Iris pigment epithelial cell (primary cell): ENCODE data around the gene ICAM1.
"Not testable (repeated sequence)": the region's sequence is repeated elsewhere in the genome, so short reads cannot be mapped to it uniquely, and the experiment has no call there.

Experiments
- DNase-seq: peaks from one replicate; pipeline ENCODE4 v3.0.0-alpha.2; 2011; ENCODE audit warnings: low read depth

The ICAM1 gene

GRCh38 chr19:10270616-10271394 is at the start of gene ICAM1:
Gene ICAM1, plus strand, starts transcription at chr19:10271120. Its CDS starts 40 bp downstream, at chr19:10271160.
- peak; percentile 92 for DNase-seq

GRCh38 chr19:10222201-10222890 is 48.6 kb upstream of the ICAM1 start:
- DNase-seq: no peak

- DNase-seq: no peak
Observed at GRCh38 chr19:10223488-10224213, 47.3 kb upstream of the ICAM1 start.

GRCh38 chr19:10224337-10224736 is 46.6 kb upstream of the ICAM1 start:
- no peak for DNase-seq

GRCh38 chr19:10226021-10226375 is 44.9 kb upstream of the ICAM1 start:
- no peak for DNase-seq

GRCh38 chr19:10226376-10227025 is 44.4 kb upstream of the ICAM1 start:
- peak; percentile 75 for DNase-seq

- DNase-seq: no peak
Observed at GRCh38 chr19:10227026-10227971, 43.6 kb upstream of the ICAM1 start.

GRCh38 chr19:10228393-10228792 is 42.5 kb upstream of the ICAM1 start:
- no peak for DNase-seq

- no peak for DNase-seq
Observed at GRCh38 chr19:10228920-10229319, 42.0 kb upstream of the ICAM1 start.

GRCh38 chr19:10230173-10230860 is 40.6 kb upstream of the ICAM1 start:
- peak; percentile 42 for DNase-seq

- DNase-seq: peak; percentile 48
Observed at GRCh38 chr19:10230861-10231611, 39.9 kb upstream of the ICAM1 start, which contains the start of gene S1PR2. Gene S1PR2, minus strand, starts transcription at chr19:10231331. Its CDS starts 6,426 bp downstream, at chr19:10224905.

- DNase-seq: no peak
Observed at GRCh38 chr19:10231612-10232228, 39.2 kb upstream of the ICAM1 start.

GRCh38 chr19:10233946-10234345 is 37.0 kb upstream of the ICAM1 start:
- no peak for DNase-seq

GRCh38 chr19:10235003-10235402 is 35.9 kb upstream of the ICAM1 start:
- no peak for DNase-seq

- DNase-seq: not testable (repeated sequence)
Observed at GRCh38 chr19:10235409-10235808, 35.5 kb upstream of the ICAM1 start.

- no peak for DNase-seq
Observed at GRCh38 chr19:10237702-10238101, 33.2 kb upstream of the ICAM1 start.

- peak; percentile 23 for DNase-seq
Observed at GRCh38 chr19:10238172-10238783, 32.6 kb upstream of the ICAM1 start.

GRCh38 chr19:10241826-10242449 is 29.0 kb upstream of the ICAM1 start:
- DNase-seq: not testable (repeated sequence)
